WTC11 (cell line): ENCODE data around the gene ABAT.

Experiments used
- ATF1 ChIP-seq: sonication (generic); formaldehyde crosslinking; IDR thresholded peaks from 2 replicates; pipeline ENCODE4 v1.8.1; 2023; ENCODE audit warnings: mild to moderate bottlenecking, moderate library complexity, missing genetic modification reagents
- ATF2 ChIP-seq: sonication (generic); formaldehyde crosslinking; IDR thresholded peaks from 2 replicates; pipeline ENCODE4 v1.8.1; 2022; ENCODE audit warnings: low read depth, missing genetic modification reagents, borderline replicate concordance
- ATF3 ChIP-seq: sonication (generic); formaldehyde crosslinking; conservative IDR thresholded peaks from 2 replicates; pipeline ENCODE4 v1.8.1; 2022; ENCODE audit warnings: mild to moderate bottlenecking, missing genetic modification reagents
- ATF6 ChIP-seq: sonication (generic); formaldehyde crosslinking; IDR thresholded peaks from 2 replicates; pipeline ENCODE4 v1.8.1; 2023; ENCODE audit warnings: mild to moderate bottlenecking, missing genetic modification reagents
- CREM ChIP-seq: sonication (generic); formaldehyde crosslinking; IDR thresholded peaks from 2 replicates; pipeline ENCODE4 v1.8.1; 2022; ENCODE audit warnings: mild to moderate bottlenecking, missing genetic modification reagents, moderate library complexity
- CTCF ChIP-seq: fragments of 200-600 bp; IDR thresholded peaks from 2 replicates; pipeline ENCODE4 v1.8.0; 2022; ENCODE audit warnings: antibody characterized with exemption
- E2F4 ChIP-seq: sonication (generic); formaldehyde crosslinking; IDR thresholded peaks from 2 replicates; pipeline ENCODE4 v1.8.1; 2022; ENCODE audit warnings: low read depth, mild to moderate bottlenecking, moderate library complexity, missing genetic modification reagents, borderline replicate concordance
- HMGXB4 ChIP-seq: sonication (generic); formaldehyde crosslinking; IDR thresholded peaks from 2 replicates; pipeline ENCODE4 v1.8.1; 2023; ENCODE audit warnings: mild to moderate bottlenecking, moderate library complexity, missing genetic modification reagents
- IRF1 ChIP-seq: sonication (generic); formaldehyde crosslinking; IDR thresholded peaks from 2 replicates; pipeline ENCODE4 v1.8.0; 2023; ENCODE audit warnings: missing genetic modification reagents
- JUN ChIP-seq: sonication (generic); formaldehyde crosslinking; IDR thresholded peaks from 2 replicates; pipeline ENCODE4 v1.8.0; 2023; ENCODE audit warnings: mild to moderate bottlenecking, missing genetic modification reagents
- SP1 ChIP-seq: sonication (generic); formaldehyde crosslinking; conservative IDR thresholded peaks from 2 replicates; pipeline ENCODE4 v1.8.1; 2022; ENCODE audit warnings: missing genetic modification reagents
- ZNF121 ChIP-seq: sonication (generic); formaldehyde crosslinking; IDR thresholded peaks from 2 replicates; pipeline ENCODE4 v1.8.0; 2023; ENCODE audit warnings: missing genetic modification reagents
- ZSCAN18 ChIP-seq: fragments of 250-450 bp; sonication (Bioruptor Pico); IDR thresholded peaks from 2 replicates; pipeline ENCODE4 v2.1.2; 2022; ENCODE audit warnings: mild to moderate bottlenecking, moderate library complexity

- no peak for TF ChIP-seq CTCF
- no peak for TF ChIP-seq HMGXB4 (CRISPR knock-in tag)
- TF ChIP-seq IRF1 (CRISPR knock-in tag): no peak
- no peak for TF ChIP-seq ATF3 (CRISPR knock-in tag)
- no peak for TF ChIP-seq SP1 (CRISPR knock-in tag)
- no peak for TF ChIP-seq ATF1
- TF ChIP-seq ZSCAN18 (CRISPR knock-in tag): no peak
- no peak for TF ChIP-seq JUN (CRISPR knock-in tag)
- no peak for TF ChIP-seq ZNF121 (CRISPR knock-in tag)
- TF ChIP-seq ATF6 (CRISPR knock-in tag): no peak
- TF ChIP-seq CREM (CRISPR knock-in tag): no peak
- no peak for TF ChIP-seq E2F4 (CRISPR knock-in tag)
- TF ChIP-seq ATF2 (CRISPR knock-in tag): no peak
Measured at GRCh38 chr16:8668113-8668512, 6.3 kb upstream of the ABAT start.
